Naive B cell (primary cell): ENCODE results near the gene ZGLP1. TPM values are rescaled to one million over a fixed set of nuclear protein-coding genes. Genes with fewer than 3 reads are reported as not detected.

Experiments used
- ATAC-seq, 2 donors: fragments of 150-1000 bp; cut with Tn5 transposase; 2 replicates each; pipeline ENCODE4 v1.10.0; 2021; ENCODE audit warnings: low read depth in 2 of 2, mild to moderate bottlenecking in 2 of 2, moderate library complexity in 2 of 2
- DNase-seq: peaks from one replicate; pipeline ENCODE4 v3.0.0; 2022
- H3K27ac Mint-ChIP-seq, 6 donors: one replicate each; pipeline ENCODE4 v1.8.0; 2020 to 2022; ENCODE audit warnings: mild to moderate bottlenecking in 6 of 6, mixed read lengths in 6 of 6, moderate library complexity in 5 of 6, inconsistent platforms in 2 of 6
- H3K27me3 Mint-ChIP-seq, 3 donors: one replicate each; pipeline ENCODE4 v1.8.0; 2021 to 2022; ENCODE audit warnings: mixed read lengths in 3 of 3, mild to moderate bottlenecking in 1 of 3
- H3K36me3 Mint-ChIP-seq, 2 donors: one replicate each; pipeline ENCODE4 v1.8.0; 2020 to 2022; ENCODE audit warnings: mixed read lengths in 2 of 2, inconsistent platforms in 1 of 2, mild to moderate bottlenecking in 1 of 2
- H3K4me1 Mint-ChIP-seq, 3 donors: one replicate each; pipeline ENCODE4 v1.8.0; 2020 to 2022; ENCODE audit warnings: mixed read lengths in 3 of 3, inconsistent platforms in 1 of 3, mild to moderate bottlenecking in 1 of 3, moderate library complexity in 1 of 3
- H3K4me3 Mint-ChIP-seq, 8 donors: one replicate each; pipeline ENCODE4 v1.8.0; 2020 to 2022; ENCODE audit warnings: mild to moderate bottlenecking in 8 of 8, mixed read lengths in 8 of 8, moderate library complexity in 8 of 8, inconsistent platforms in 2 of 8
- H3K9me3 Mint-ChIP-seq, 7 donors: one replicate each; pipeline ENCODE4 v1.8.0; 2020 to 2022; ENCODE audit warnings: mixed read lengths in 7 of 7, mild to moderate bottlenecking in 5 of 7, inconsistent platforms in 2 of 7, moderate library complexity in 1 of 7
- polyA plus RNA-seq, 6 donors: library from polyadenylated mRNA; unstranded; fragments of 300-500 nt; fragmentation: Illumina TruSeq; gene quantifications; one replicate each; pipeline ENCODE4 v1.2.3, GENCODE V29; 2021; ENCODE audit warnings: low read depth in 6 of 6

Gene ZGLP1
- polyA plus RNA-seq, 6 donors from 2014 or later: 0.73 to 0.86 TPM; not detected in 4

DNA sequence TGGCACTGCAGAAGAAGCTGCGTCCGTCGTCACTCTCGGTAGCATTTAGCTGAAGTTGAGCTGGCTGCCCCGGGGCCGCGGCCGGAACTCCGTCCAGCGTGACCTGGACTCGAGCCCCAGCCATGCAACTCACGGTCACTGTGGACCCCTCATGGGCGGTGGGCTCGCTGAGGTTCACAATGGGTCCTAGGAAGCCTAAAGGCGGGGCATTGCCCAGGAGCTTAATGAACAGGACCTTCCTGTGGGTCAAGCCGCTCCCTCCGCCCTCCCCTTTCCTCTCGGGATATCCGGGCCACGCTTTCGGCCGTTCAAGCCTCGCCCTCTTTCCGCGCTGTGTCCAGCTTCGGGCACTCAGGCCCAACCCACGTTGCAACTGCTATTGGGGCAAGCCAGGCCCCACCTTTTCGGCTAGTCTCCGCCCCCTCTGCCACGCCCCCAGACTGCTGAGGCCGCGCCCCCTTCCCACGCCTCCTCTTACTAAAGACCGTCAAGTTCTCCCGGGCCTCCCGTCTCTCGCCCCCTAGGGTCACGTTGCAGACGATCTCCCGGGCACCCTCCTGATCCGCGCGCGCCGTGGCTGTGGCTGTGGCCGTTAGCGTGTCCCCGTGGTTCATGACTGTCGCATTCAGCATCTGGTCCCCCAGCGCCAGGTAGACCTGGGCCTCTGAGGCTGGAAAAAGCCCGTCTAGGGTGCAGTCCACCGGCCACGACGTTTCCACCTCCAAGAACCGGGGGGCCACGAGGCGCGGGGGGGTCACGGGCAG is 25.2 kb upstream of the ZGLP1 start:
- H3K4me1 Mint-ChIP-seq: peaks cover 31 to 63% (median 60%) of the 10 kb centered on the region in 3 donors
- DNase-seq (no peak), ATAC-seq (no peak)
- H3K27ac Mint-ChIP-seq: peak overlapping the region in 3 of 6 donors; percentile 27 to 36 (median 29)
- H3K4me3 Mint-ChIP-seq: peak overlapping the region in 5 of 8 donors; percentile 26 to 96 (median 54)
- no peaks in the 10 kb centered on the region for H3K27me3 Mint-ChIP-seq
- H3K36me3 Mint-ChIP-seq: no peaks in the 10 kb centered on the region
- H3K9me3 Mint-ChIP-seq: no peaks in the 10 kb centered on the region

DNA sequence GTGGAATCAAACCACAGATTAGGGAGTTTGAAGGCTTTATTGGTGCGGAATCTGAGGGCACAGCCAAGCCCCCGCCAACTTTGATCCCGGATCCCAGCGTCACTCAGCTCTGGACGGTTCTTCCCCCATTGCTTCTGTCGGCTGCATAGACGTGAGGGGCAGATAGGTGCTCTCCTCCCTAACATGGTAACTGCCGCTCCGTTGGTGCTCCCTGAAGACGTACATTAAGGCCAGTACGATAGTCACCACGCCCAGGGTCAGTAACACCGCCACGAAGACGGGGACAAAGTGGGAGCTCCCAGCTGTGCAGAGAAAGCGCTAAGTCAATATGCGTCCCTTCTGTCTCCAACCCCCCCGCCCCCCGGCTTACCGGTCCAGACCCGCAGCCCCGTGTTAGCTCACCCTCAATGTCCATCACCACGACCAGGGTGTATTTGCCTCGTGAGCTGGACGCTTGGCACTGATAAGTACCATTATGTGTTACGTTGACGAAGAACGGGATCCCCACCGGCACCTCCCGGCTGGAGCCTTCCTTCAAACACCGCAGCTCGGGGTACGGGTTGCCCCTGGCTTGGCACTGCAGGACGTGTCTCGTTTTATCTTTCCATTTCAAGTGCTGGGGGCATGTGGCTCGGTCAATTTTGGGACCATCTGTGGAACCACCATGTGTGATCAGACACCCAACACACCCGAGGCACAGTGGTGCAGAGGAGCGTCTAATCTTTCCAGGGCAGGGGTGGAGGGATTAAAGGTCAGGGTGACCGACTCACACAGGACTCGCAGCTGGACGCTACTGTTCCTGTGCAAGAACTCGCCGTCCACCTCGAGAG is 24.4 kb upstream of the ZGLP1 start:
- Mint-ChIP-seq H3K36me3 (no peaks in the 10 kb centered on the region), H3K9me3 (no peaks in the 10 kb centered on the region)
- ATAC-seq: no peak

DNA sequence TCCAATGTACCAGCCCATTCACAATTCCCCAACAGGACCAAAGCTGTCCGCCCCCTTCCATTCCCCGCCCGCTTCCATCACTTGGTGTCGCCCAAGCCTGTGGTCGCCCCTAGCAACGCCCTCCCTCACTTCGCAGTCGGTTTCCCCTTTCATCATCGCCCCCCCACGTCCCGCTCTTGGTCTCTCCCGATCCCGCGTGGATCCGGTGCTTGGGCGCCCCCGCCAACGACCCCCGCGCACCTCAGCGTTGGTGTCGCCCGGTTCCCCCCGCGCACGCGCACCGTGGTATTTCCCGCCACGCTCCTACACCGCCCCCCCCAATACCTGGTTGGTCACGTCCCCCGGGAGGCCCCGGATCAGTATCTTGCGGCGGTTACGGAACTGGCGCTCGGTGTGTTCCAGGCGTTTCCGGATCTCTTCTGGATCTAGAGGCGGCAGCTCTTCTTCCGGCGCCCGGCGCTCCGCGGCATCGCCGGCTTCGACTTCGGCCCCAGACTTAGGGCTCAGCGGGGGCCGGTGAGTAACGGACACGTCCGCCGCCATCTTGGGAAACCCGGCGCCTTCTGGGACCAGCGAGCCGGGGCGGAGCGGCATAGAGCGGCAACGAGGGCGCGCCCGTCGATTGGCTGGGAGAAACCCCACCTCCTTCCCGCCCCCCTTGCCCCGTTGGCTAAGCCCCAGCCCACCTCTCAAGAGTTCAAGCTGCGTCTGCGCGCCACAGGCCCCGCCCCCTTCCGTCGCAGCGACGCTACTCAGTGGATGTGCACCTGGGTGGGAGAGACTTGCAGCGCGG is 23.5 kb upstream of the ZGLP1 start, which contains the start of gene RAVER1:
RAVER1 (minus strand) TSS at position 565 of the 793 bp plus-strand sequence; CDS start at position 543, 22 bp downstream.
- peaks cover 15 to 48% (median 48%) of the 10 kb centered on the region in 3 donors for H3K4me1 Mint-ChIP-seq
- H3K36me3 Mint-ChIP-seq: no peaks in the 10 kb centered on the region
- peak; percentile 90 to 91 for ATAC-seq
- H3K9me3 Mint-ChIP-seq: no peaks in the 10 kb centered on the region
- DNase-seq: peak; percentile 96
- H3K27me3 Mint-ChIP-seq: no peaks in the 10 kb centered on the region
- peak within 1 kb of the TSS; percentile 92 to 98 (median 96) for H3K27ac Mint-ChIP-seq
- peak within 1 kb of the TSS; percentile 94 to 99 (median 97) for H3K4me3 Mint-ChIP-seq

More for the DNA sequence above, 24.4 kb upstream of the ZGLP1 start:
- H3K4me1 Mint-ChIP-seq: peaks cover 23 to 56% (median 56%) of the 10 kb centered on the region in 3 donors
- peak overlapping the region; percentile 94 to 99 (median 97) for H3K4me3 Mint-ChIP-seq
- no peaks in the 10 kb centered on the region for H3K27me3 Mint-ChIP-seq
- peak overlapping the region; percentile 92 to 98 (median 96) for H3K27ac Mint-ChIP-seq
- DNase-seq: no peak

DNA sequence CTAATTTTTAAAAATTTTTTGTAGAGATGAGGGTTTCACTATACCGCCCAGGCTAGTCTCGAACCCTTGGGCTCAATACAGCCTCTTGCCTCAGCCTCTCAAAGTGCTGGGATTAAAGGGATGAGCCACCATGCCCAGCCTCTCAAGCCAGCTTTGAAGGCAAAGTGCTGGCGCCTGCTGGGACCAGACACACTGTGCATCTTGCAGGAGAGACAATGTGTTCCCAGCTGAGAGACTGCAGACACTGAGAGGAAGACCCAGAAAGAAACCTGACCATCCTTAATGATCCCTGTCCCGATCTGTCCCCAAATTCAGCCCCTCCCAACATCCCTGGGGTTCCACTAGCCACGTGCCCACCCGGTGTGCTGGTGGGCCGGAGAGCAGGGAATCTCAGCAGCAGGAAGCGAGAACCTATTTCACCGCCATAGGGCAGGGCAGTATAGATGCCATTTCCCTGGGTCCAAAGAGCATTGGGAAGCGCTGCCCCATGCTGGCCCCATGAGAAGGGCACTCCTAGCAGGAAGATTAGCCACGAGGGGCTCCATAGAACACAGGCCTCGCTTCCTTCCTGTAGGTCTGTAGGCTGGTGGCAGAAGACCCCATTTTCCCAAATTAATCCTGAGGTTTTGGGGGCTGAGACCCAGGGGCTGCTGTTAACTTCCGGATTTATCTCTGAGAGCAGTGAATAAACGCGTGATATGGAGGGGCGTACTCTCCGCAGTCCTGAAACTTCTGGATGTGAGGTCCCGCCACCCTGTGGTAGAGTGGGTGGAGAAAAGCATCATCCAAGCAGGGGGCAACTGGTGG is 22.7 kb upstream of the ZGLP1 start:
- DNase-seq (no peak), ATAC-seq (no peak)
- Mint-ChIP-seq H3K4me3 (peak overlapping the region; percentile 94 to 99 (median 97)), H3K27me3 (no peaks in the 10 kb centered on the region), H3K4me1 (peaks cover 15 to 48% (median 46%) of the 10 kb centered on the region in 3 donors), H3K36me3 (no peaks in the 10 kb centered on the region), H3K9me3 (no peaks in the 10 kb centered on the region), H3K27ac (peak overlapping the region; percentile 92 to 98 (median 96))

DNA sequence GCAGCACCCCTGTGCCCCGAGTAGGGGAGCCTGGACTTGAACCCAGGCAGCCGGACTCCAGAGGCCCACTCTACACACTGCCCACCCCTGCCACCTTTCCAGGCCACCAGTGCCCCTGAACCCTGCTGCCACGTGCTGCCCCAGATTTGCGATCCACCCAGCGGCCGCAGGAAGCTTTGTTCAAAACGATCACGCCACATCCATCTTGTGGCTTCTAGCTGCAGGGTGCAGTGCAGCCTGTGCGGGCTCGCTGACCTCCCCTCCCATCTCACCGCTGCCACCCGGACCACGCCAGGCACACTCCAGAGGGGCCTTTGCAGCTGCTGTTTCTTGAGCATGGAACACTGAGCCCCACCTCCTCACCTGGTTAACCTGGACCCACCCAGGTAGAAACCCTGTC is 19.9 kb upstream of the ZGLP1 start:
- no peaks in the 10 kb centered on the region for H3K9me3 Mint-ChIP-seq
- peaks cover 15 to 36% (median 36%) of the 10 kb centered on the region in 3 donors for H3K4me1 Mint-ChIP-seq
- H3K4me3 Mint-ChIP-seq: peak overlapping the region in 2 of 8 donors; percentile 10 to 44
- peak overlapping the region in 1 of 6 donors; percentile 88 for H3K27ac Mint-ChIP-seq
- no peaks in the 10 kb centered on the region for H3K27me3 Mint-ChIP-seq
- no peak for DNase-seq
- H3K36me3 Mint-ChIP-seq: no peaks in the 10 kb centered on the region
- ATAC-seq: no peak

DNA sequence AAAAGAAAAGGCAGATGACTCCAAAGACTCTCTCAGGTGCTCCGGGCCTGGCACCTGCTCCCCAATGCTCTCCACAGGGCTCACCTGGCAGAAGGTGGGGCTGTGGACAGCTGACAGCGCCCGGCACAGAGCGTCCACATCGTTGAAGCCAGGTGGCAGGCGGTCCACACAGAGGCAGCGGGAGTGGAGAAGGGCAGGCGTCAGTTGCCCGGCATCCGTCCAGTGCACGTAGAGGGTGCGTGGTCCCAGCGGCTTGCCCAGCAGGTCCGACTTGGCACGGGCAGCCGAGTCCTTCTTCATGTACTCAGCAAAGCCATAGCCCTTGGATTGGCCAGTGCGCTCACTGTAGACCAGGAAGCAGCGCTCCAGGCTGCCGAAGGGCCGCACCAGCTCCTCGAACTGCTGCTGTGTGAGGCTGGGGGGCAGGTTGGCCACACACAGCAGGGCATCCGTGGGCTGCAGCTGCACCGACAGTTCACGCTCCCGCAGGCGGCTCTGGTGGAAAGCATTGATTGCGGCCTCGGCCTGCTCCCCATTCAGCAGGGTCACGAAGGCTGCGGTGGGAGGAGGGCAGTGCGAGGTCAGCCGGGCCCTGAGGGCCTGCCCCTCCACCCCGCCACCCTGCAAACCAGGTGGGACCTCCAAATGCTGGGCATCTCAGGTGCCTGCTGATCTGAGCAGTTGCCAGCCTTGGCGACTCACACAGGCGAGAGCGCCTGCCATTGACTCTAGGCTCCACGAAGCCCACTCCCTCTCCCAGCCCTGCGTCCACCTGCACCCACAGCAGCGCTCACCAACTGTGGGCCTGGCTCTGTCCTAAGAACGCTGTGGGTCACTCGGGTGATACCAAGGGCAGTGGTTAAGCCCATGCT is 19.2 kb upstream of the ZGLP1 start:
- H3K36me3 Mint-ChIP-seq: no peaks in the 10 kb centered on the region
- ATAC-seq (no peak), DNase-seq (no peak)
- H3K27ac Mint-ChIP-seq: no peak overlapping the region
- no peaks in the 10 kb centered on the region for H3K9me3 Mint-ChIP-seq
- H3K4me1 Mint-ChIP-seq: peaks cover 14 to 30% (median 29%) of the 10 kb centered on the region in 3 donors
- H3K4me3 Mint-ChIP-seq: no peak overlapping the region
- no peaks in the 10 kb centered on the region for H3K27me3 Mint-ChIP-seq

DNA sequence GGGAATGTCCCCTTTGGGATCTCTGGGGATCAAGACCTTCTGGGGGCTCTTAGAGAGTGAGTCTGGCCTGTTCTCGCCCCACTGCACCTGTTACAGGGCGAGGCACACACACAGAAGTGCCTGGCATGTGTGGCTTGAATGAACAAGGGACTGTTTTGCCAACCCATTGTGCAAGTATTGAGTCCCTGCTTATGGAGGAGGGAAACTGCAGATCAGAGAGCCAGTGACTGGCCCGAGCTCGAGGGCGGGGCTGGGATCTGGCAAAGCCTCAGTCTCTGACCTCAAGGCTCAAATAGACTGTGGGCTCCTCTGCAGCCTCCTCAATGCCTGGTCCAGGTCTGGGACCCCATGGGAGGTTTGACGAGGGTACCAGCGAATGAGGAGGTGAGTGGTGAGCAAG is 18.2 kb upstream of the ZGLP1 start:
- no peaks in the 10 kb centered on the region for H3K9me3 Mint-ChIP-seq
- DNase-seq (no peak), ATAC-seq (no peak)
- H3K27me3 Mint-ChIP-seq: no peaks in the 10 kb centered on the region
- H3K36me3 Mint-ChIP-seq: no peaks in the 10 kb centered on the region
- H3K27ac Mint-ChIP-seq: peak overlapping the region in 1 of 6 donors; percentile 62
- peaks cover 6 to 29% (median 21%) of the 10 kb centered on the region in 3 donors for H3K4me1 Mint-ChIP-seq
- H3K4me3 Mint-ChIP-seq: no peak overlapping the region

DNA sequence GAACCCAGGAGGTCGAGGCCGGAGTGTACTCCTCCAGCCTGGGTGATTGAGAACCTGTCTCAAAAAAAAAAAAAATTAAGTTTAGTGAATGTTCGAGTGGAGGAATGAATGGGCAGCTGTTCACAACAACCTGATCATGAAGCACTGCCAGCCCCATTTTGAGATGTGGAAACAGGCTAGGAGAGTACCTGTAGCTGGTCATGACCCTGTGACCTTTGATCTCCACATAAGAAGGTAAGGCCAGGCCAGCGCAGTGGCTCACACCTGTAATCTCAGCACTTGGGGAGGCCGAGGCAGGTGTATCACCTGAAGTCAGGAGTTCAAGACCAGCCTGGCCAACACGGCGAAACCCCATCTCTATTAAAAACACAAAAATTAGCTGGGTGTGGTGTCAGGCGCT is 16.1 kb upstream of the ZGLP1 start:
- Mint-ChIP-seq H3K27ac (peak overlapping the region in 1 of 6 donors; percentile 86), H3K36me3 (peaks cover 0 to 9% of the 10 kb centered on the region in 2 donors), H3K27me3 (no peaks in the 10 kb centered on the region), H3K4me3 (no peak overlapping the region), H3K9me3 (no peaks in the 10 kb centered on the region), H3K4me1 (peaks cover 5 to 21% (median 11%) of the 10 kb centered on the region in 3 donors)
- no peak for DNase-seq
- no peak for ATAC-seq

DNA sequence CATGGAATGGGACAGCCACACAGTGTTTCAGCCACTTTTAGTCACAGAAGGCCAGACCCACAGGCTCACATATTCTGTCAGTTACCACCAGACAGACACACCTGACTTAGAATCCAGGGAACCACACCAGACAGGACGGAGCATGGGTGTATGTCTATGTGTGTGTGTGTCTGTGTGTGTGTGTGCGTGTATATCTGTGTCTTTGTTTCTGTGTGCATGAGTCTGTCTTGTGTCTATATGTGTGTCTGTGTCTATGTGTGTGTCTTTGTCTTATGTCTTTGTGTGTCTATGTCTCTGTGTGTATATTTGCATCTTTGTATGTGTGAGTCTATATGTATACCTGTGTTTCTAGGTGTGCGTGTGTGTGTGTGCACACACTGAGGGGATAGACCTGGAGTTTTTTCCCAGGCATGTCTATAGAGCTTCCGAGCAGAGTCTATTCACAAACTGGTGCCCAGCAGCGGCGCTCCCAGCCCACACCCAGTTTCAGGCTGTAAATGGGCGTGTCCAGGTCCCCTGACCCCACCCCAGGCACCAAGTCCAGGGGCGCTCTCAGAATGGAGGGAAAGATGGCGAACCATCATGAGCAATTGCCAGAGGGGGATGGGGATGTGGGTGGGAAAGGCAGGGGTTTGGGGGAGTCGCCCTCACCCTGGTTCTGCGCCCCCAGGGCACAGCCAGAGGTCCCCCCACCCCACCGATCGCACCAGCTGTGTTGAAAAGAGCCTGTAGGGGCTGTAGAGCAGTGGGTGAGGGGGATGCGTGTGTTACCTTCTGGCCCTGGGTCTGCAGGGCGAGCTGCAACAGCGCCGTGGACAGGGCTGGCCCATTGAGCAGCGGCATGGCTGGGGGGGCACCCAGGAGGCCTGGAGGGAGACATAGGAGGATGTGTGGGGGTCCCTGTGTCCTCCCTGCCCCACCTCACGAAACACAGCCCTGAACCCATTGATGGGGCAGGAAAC is 12.5 kb upstream of the ZGLP1 start:
- Mint-ChIP-seq H3K27ac (peak overlapping the region in 3 of 6 donors; percentile 17 to 89 (median 59)), H3K4me3 (peak overlapping the region in 1 of 8 donors; percentile 9), H3K4me1 (peaks cover 0 to 9% (median 9%) of the 10 kb centered on the region in 3 donors), H3K36me3 (peaks cover 4 to 17% of the 10 kb centered on the region in 2 donors), H3K9me3 (no peaks in the 10 kb centered on the region), H3K27me3 (no peaks in the 10 kb centered on the region)
- DNase-seq: no peak
- no peak for ATAC-seq

DNA sequence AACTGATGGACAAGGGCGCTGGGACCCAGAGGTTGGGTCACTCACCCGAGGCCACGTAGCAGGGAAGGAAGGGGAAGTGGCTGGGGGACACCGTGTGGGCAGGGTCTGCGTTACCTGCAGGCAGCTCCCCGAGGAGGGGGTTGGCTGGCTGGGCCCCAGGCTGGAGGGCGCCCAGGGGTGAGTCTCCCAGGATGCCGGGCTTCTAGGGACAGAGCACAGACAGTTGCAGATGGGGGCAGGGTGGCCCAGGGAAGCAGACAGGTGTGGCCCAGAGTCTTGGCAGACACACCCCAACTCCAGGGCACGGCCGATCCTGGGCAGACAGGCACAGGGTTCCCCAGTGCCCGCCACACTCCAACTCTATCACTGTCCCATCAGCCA is 11.8 kb upstream of the ZGLP1 start:
- H3K27ac Mint-ChIP-seq: no peak overlapping the region
- no peaks in the 10 kb centered on the region for H3K9me3 Mint-ChIP-seq
- ATAC-seq (no peak), DNase-seq (no peak)
- H3K4me1 Mint-ChIP-seq: peaks cover 5 to 13% (median 9%) of the 10 kb centered on the region in 3 donors
- peaks cover 4 to 17% of the 10 kb centered on the region in 2 donors for H3K36me3 Mint-ChIP-seq
- peak overlapping the region in 1 of 8 donors; percentile 9 for H3K4me3 Mint-ChIP-seq
- no peaks in the 10 kb centered on the region for H3K27me3 Mint-ChIP-seq
